Smooth muscle cell (in vitro differentiated cells): ENCODE results near the gene CCDC12. TPM values are rescaled to one million over a fixed set of nuclear protein-coding genes. Genes with fewer than 3 reads are reported as not detected.

Experiments
- DNase-seq: peaks from one replicate; lab custom pipeline; 2025; ENCODE audit not compliant: unreplicated experiment; lab: John Stamatoyannopoulos, UW
- H2AFZ ChIP-seq: fragments of 200-600 bp; sonication (generic); 2 replicates; pipeline ENCODE4 v1.6.0; 2016; ENCODE audit warnings: antibody characterized with exemption, low read depth, mild to moderate bottlenecking
- H3F3A ChIP-seq: fragments of 200-600 bp; sonication (generic); 2 replicates; pipeline ENCODE4 v1.6.0; 2017; ENCODE audit warnings: antibody characterized with exemption, low read depth
- H3K27ac ChIP-seq: fragments of 200-600 bp; sonication (generic); 2 replicates; pipeline ENCODE4 v1.5.1; 2016; ENCODE audit warnings: low read depth, mild to moderate bottlenecking
- H3K27me3 ChIP-seq: fragments of 200-600 bp; sonication (generic); 2 replicates; pipeline ENCODE4 v1.6.1; 2016; ENCODE audit warnings: low read depth, mild to moderate bottlenecking
- H3K36me3 ChIP-seq: fragments of 200-600 bp; sonication (generic); 2 replicates; pipeline ENCODE4 v1.5.1; 2016; ENCODE audit warnings: low read depth
- H3K4me1 ChIP-seq: fragments of 200-600 bp; sonication (generic); 2 replicates; pipeline ENCODE4 v1.5.1; 2016; ENCODE audit warnings: low read depth
- H3K4me2 ChIP-seq: fragments of 200-600 bp; sonication (generic); 2 replicates; pipeline ENCODE4 v1.6.0; 2016; ENCODE audit warnings: mild to moderate bottlenecking
- H3K4me3 ChIP-seq: fragments of 200-600 bp; sonication (generic); 2 replicates; pipeline ENCODE4 v1.5.1; 2016; ENCODE audit warnings: mild to moderate bottlenecking
- H3K79me2 ChIP-seq: fragments of 200-600 bp; sonication (generic); 2 replicates; pipeline ENCODE4 v1.6.0; 2016; ENCODE audit warnings: low read depth, mild to moderate bottlenecking
- H3K9ac ChIP-seq: fragments of 200-600 bp; sonication (generic); 2 replicates; pipeline ENCODE4 v1.6.0; 2016; ENCODE audit warnings: low read depth
- H3K9me3 ChIP-seq: fragments of 200-600 bp; sonication (generic); replicated peaks from 2 replicates; pipeline ENCODE4 v1.5.1; 2016; ENCODE audit warnings: low read depth
- H4K20me1 ChIP-seq: fragments of 200-600 bp; sonication (generic); 2 replicates; pipeline ENCODE4 v1.6.0; 2016; ENCODE audit warnings: low read depth
- CTCF ChIP-seq: fragments of 200-600 bp; sonication (generic); IDR thresholded peaks from 2 replicates; pipeline ENCODE4 v1.5.1; 2017; ENCODE audit warnings: borderline replicate concordance, mild to moderate bottlenecking, antibody characterized with exemption; ENCODE audit not compliant: insufficient read depth, poor library complexity, severe bottlenecking
- WGBS: methylation state at CpG from one replicate; pipeline ENCODE4 v1.1.7; 2016; ENCODE audit warnings: low lambda C conversion rate; 5-methylcytosine and 5-hydroxymethylcytosine counted together
- polyA plus RNA-seq: library from polyadenylated mRNA; unstranded; fragments of >200 nt; fragmentation: Nextera tagmentation; extraction: Ambion mirVana; gene quantifications from 2 replicates; pipeline ENCODE4 v1.2.1, GENCODE V29; 2016
- total RNA-seq: library from RNA; depleted of rRNA; stranded (reverse); fragments of >200 nt; gene quantifications from 2 replicates; pipeline ENCODE4 v1.2.3, GENCODE V29; 2014

CCDC12 gene
- total and polyA plus RNA-seq, 2 experiments from 2014 or later, result 23.9 to 52.4 TPM

DNA sequence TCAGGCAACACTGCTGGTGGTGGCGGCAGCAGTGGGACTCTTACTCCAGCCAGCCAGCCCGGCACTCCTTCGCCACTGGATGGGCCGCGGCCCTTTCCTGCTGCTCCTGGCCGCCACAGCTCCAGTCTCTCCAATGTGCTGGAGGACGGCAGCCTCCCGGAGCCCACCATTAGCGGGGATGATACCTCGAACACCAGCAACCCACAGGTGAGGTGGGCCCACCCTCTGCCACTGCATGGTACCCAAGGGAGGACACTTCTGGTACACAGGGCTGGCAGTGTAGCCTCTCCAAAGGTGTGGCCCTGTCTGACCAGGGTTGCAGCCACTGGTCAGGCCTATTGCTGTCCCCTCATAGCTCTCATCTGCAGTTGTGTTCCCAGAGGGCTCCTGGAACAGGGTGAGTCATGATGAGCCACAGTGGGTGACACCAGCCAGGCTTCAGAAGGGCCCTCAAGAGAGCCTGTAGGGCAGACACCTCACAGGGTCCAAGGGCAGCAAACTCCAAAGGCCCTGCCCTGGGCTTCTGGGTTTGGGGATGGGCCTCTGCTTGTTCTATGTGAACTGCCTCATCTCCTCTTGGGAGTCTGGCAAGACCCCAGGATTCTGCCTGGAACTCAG is 23.8 kb upstream of the CCDC12 start:
- H3K27ac ChIP-seq, result no peak overlapping the region
- WGBS, result 96% methylated on average over 10 of the region's 10 CpGs
- H3K79me2 ChIP-seq, result no peaks in the 10 kb centered on the region
- H3K36me3 ChIP-seq, result no peaks in the 10 kb centered on the region
- no peak overlapping the region for H3K4me3 ChIP-seq
- no peak for DNase-seq
- no peaks in the 10 kb centered on the region for H3K27me3 ChIP-seq
- no peaks in the 10 kb centered on the region for H3F3A ChIP-seq
- no peak overlapping the region for H2AFZ ChIP-seq
- no peak for TF ChIP-seq CTCF
- H3K4me2 ChIP-seq, result no peak overlapping the region
- H3K9me3 ChIP-seq, result no peaks in the 10 kb centered on the region
- no peaks in the 10 kb centered on the region for H3K4me1 ChIP-seq
- H3K9ac ChIP-seq, result no peak overlapping the region
- no peaks in the 10 kb centered on the region for H4K20me1 ChIP-seq

- no peaks in the 10 kb centered on the region for H3K79me2 ChIP-seq
- no peaks in the 10 kb centered on the region for H3F3A ChIP-seq
- DNase-seq, result no peak
Measured at GRCh38 chr3:46999516-47000197, 23.1 kb upstream of the CCDC12 start.

DNA sequence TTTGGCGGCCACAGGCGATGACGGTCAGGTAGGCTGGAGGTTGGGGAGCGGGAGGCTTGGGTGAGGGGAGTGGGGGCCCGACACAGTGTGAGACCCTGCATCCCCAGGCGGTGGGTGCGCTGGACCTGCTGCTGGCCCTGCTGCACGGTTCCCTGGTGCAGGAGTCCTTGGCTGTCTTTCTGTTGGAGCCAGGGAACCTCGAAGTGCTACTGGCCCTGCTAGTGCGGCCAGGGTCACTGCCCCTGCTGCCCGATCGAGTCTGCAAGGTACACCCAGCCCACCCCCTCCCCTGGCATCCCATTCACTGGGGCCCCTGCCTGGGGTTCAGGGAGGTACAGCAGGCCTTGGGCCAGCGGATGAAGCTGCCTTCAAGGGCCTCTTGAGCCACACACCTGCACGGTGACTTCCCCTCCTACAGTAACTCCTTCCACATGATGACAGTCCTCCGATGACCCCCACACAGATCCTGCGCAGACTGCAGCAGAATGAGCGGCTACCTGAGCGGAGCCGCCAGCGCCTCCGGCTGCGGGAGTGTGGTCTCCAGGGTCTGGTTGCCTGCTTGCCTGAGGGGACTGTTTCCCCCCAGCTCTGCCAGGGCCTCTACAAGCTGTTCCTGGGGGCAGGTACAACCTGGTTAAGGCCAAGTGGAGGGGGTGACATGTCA is 22.4 kb upstream of the CCDC12 start:
- Histone ChIP-seq H3K4me1 (no peaks in the 10 kb centered on the region), H3K4me2 (no peak overlapping the region), H3K36me3 (no peaks in the 10 kb centered on the region), H3K27ac (no peak overlapping the region), H2AFZ (no peak overlapping the region), H3F3A (no peaks in the 10 kb centered on the region), H3K27me3 (no peaks in the 10 kb centered on the region), H3K9ac (no peak overlapping the region), H4K20me1 (no peaks in the 10 kb centered on the region), H3K4me3 (no peak overlapping the region), H3K9me3 (no peaks in the 10 kb centered on the region), H3K79me2 (no peaks in the 10 kb centered on the region)
- TF ChIP-seq CTCF, result no peak
- no peak for DNase-seq
- 87% methylated on average over 22 of the region's 22 CpGs for WGBS

More at GRCh38 chr3:46999516-47000197, 23.1 kb upstream of the CCDC12 start:
- Histone ChIP-seq H2AFZ (no peak overlapping the region), H4K20me1 (no peaks in the 10 kb centered on the region), H3K9me3 (no peaks in the 10 kb centered on the region), H3K27ac (no peak overlapping the region), H3K36me3 (no peaks in the 10 kb centered on the region), H3K4me2 (no peak overlapping the region), H3K4me3 (no peak overlapping the region), H3K27me3 (no peaks in the 10 kb centered on the region), H3K4me1 (no peaks in the 10 kb centered on the region), H3K9ac (no peak overlapping the region)
- TF ChIP-seq CTCF, result no peak
- WGBS, result 93% methylated on average over 14 of the region's 14 CpGs
